Keratinocyte (primary cell): Measurements from ENCODE around the gene ZP1. TPM values are rescaled to one million over a fixed set of nuclear protein-coding genes. Genes with fewer than 3 reads are reported as not detected.

Experiments used
- DNase-seq: peaks from one replicate; pipeline ENCODE4 v3.0.0-alpha.2; 2011; ENCODE audit warnings: low read depth, missing footprints, low spot score
- FAIRE-seq: peaks from 2 replicates; lab custom pipeline; 2011; peaks lifted over from hg19 to GRCh38; lab: Jason Lieb, UNC
- H2AFZ ChIP-seq: 2 replicates; pipeline ENCODE4 v1.6.0; 2012; ENCODE audit warnings: low read length, control low read depth, inconsistent platforms; ENCODE audit not compliant: control insufficient read depth
- H3K27ac ChIP-seq: 2 replicates; pipeline ENCODE4 v1.5.1; 2011; ENCODE audit warnings: low read length; ENCODE audit not compliant: control insufficient read depth, insufficient read depth
- H3K27me3 ChIP-seq: 3 replicates; pipeline ENCODE4 v1.6.0; 2011; ENCODE audit warnings: low read length; ENCODE audit not compliant: control insufficient read depth, insufficient read depth; ENCODE audit errors: extremely low read depth
- H3K36me3 ChIP-seq, 2 experiments: 2 replicates in 1 of 2; 3 replicates in 1 of 2; pipeline ENCODE4 v1.5.1; 2011; ENCODE audit warnings: low read length in 2 of 2, mild to moderate bottlenecking in 1 of 2; ENCODE audit not compliant: control insufficient read depth in 2 of 2, insufficient read depth in 2 of 2; ENCODE audit errors: extremely low read depth in 1 of 2
- H3K4me1 ChIP-seq: 3 replicates; pipeline ENCODE4 v1.5.1; 2011; ENCODE audit warnings: low read length; ENCODE audit not compliant: control insufficient read depth, insufficient read depth; ENCODE audit errors: extremely low read depth
- H3K4me2 ChIP-seq: 3 replicates; pipeline ENCODE4 v1.6.0; 2011; ENCODE audit warnings: low read depth, low read length; ENCODE audit not compliant: control insufficient read depth, insufficient read depth; ENCODE audit errors: extremely low read depth
- H3K4me3 ChIP-seq, 3 experiments: fragments of 200-600 bp in 1 of 3; sonication (generic) in 1 of 3; 2 replicates in 2 of 3; 3 replicates in 1 of 3; pipeline ENCODE4 v1.5.1; 2011 to 2016; ENCODE audit warnings: low read length in 3 of 3, mild to moderate bottlenecking in 3 of 3, control low read depth in 2 of 3, inconsistent platforms in 1 of 3, low read depth in 1 of 3, mixed read lengths in 1 of 3, mixed run types in 1 of 3, moderate library complexity in 1 of 3; ENCODE audit not compliant: control insufficient read depth in 2 of 3, insufficient read depth in 2 of 3; ENCODE audit errors: extremely low read depth in 1 of 3
- H3K79me2 ChIP-seq: 2 replicates; pipeline ENCODE4 v1.6.0; 2012; ENCODE audit warnings: low read length; ENCODE audit not compliant: control insufficient read depth, insufficient read depth
- H3K9ac ChIP-seq: 3 replicates; pipeline ENCODE4 v1.6.0; 2011; ENCODE audit warnings: low read length; ENCODE audit not compliant: control insufficient read depth, insufficient read depth; ENCODE audit errors: extremely low read depth
- H3K9me1 ChIP-seq: 3 replicates; pipeline ENCODE4 v1.6.0; 2011; ENCODE audit warnings: low read length; ENCODE audit not compliant: control insufficient read depth, insufficient read depth; ENCODE audit errors: extremely low read depth
- H3K9me3 ChIP-seq: 2 replicates; pipeline ENCODE4 v1.5.1; 2012; ENCODE audit warnings: low read depth, low read length; ENCODE audit not compliant: control insufficient read depth
- H4K20me1 ChIP-seq: 3 replicates; pipeline ENCODE4 v1.6.0; 2011; ENCODE audit warnings: low read length; ENCODE audit not compliant: control insufficient read depth, insufficient read depth; ENCODE audit errors: extremely low read depth
- EZH2 ChIP-seq: IDR thresholded peaks from one replicate; pipeline ENCODE4 v1.6.1; 2012; ENCODE audit warnings: inconsistent platforms, mild to moderate bottlenecking, low read length, moderate library complexity
- dilution Hi-C: fragments of 300-500 bp; cut with MboI; formaldehyde crosslinking; loops from one replicate; pipeline ENCODE4 v1.7.0; 2020; ENCODE audit warnings: low sequenced_read_pairs; ENCODE audit not compliant: extremely low pct_ligation_motif_present
- polyA plus RNA-seq, 5 experiments: library from polyadenylated mRNA; depleted of rRNA in 3 of 5; stranded (reverse) in 3 of 5; stranded (forward) in 1 of 5; unstranded in 1 of 5; fragments of >200 nt; gene quantifications; 1 replicate in 1 of 5; 2 replicates in 3 of 5; 3 replicates in 1 of 5; pipeline versions ENCODE4 v1.2.1 to v1.2.3, GENCODE V29; 2011 to 2012; ENCODE audit warnings: missing spikeins in 2 of 5, low read depth in 1 of 5, low replicate concordance in 1 of 5
- TF ChIP-seq, protein P1 (sequence below), 3 experiments: IDR thresholded peaks in 1 of 3; conservative IDR thresholded peaks in 1 of 3; optimal IDR thresholded peaks in 1 of 3; 2 replicates in 2 of 3; 3 replicates in 1 of 3; pipeline versions ENCODE3 to v1.5.1; 2011; ENCODE audit warnings: low read length in 3 of 3, mild to moderate bottlenecking in 3 of 3, moderate library complexity in 2 of 3, control low read depth in 1 of 3, inconsistent platforms in 1 of 3; ENCODE audit not compliant: insufficient read depth in 2 of 3; ENCODE audit errors: extremely low read depth in 1 of 3

ZP1 gene
- polyA plus RNA-seq, 1 donor (not counting 4 experiments of a cell fraction or from before 2014, with no cell fraction given): not detected

DNA sequence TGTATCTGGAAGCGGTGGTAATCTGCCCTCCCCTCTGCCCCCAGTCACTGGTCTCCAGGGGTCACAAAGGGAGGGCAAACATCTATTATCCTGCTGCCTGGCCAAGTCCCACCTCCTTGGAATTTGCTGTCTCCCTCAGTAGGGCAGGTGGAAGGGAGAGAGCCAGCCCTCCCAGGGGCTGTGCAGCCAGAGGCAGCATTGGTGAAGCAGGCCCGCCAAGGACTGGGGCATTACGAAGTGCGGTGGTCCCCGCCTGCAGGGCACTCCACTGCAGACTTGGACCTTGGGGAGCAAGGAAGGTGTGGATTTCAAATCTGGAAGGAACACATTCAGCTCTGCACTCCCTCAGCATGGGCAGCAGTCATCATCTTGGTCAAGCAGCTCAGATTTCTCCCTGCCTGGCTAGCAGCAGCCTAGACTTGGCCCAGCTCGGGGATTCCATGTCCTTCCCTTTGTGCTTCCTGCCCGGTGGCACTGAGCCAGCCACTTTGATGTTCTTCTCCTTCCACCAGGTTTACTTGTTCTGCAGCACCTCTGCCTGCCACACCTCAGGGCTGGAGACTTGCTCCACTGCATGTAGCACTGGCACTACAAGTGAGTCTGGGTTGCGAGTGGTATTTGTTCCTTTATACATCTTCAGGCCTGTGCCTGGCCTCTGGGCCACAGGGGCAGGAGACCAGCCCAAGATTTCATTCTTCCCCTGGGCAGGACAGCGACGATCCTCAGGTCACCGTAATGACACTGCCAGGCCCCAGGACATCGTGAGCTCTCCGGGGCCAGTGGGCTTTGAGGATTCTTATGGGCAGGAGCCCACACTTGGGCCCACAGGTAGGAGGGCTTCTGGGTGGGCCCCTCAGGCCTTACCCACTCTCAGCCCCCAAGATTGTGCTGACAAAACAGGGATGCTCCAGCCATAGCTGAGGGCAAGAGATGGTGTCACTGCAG lies 7.4 kb downstream of the ZP1 start:
- H3K4me2 ChIP-seq: no peak overlapping the region
- H3K79me2 ChIP-seq: no peaks in the 10 kb centered on the region
- H3K4me3 ChIP-seq: no peak overlapping the region
- FAIRE-seq (no peak), DNase-seq (no peak)
- H3K36me3 ChIP-seq: peaks cover 0 to 5% of the 10 kb centered on the region in 2 experiments
- no peaks in the 10 kb centered on the region for H3K9me3 ChIP-seq
- dilution Hi-C loops: no loop called here
- no peak for TF ChIP-seq EZH2
- TF ChIP-seq, protein P1, sequence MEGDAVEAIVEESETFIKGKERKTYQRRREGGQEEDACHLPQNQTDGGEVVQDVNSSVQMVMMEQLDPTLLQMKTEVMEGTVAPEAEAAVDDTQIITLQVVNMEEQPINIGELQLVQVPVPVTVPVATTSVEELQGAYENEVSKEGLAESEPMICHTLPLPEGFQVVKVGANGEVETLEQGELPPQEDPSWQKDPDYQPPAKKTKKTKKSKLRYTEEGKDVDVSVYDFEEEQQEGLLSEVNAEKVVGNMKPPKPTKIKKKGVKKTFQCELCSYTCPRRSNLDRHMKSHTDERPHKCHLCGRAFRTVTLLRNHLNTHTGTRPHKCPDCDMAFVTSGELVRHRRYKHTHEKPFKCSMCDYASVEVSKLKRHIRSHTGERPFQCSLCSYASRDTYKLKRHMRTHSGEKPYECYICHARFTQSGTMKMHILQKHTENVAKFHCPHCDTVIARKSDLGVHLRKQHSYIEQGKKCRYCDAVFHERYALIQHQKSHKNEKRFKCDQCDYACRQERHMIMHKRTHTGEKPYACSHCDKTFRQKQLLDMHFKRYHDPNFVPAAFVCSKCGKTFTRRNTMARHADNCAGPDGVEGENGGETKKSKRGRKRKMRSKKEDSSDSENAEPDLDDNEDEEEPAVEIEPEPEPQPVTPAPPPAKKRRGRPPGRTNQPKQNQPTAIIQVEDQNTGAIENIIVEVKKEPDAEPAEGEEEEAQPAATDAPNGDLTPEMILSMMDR (optimal IDR thresholded peaks at IDR 0.05 in 1 of 3, IDR thresholded peaks at IDR 0.05 in 1 of 3, conservative IDR thresholded peaks at IDR 0.05 in 1 of 3; ENCODE audit: extremely low read depth in 1 of 3, insufficient read depth in 2 of 3, low read length in 3 of 3): no peak
- no peaks in the 10 kb centered on the region for H3K4me1 ChIP-seq
- no peak overlapping the region for H2AFZ ChIP-seq
- H3K9me1 ChIP-seq: no peaks in the 10 kb centered on the region
- H3K9ac ChIP-seq: no peak overlapping the region
- H3K27ac ChIP-seq: no peak overlapping the region
- H3K27me3 ChIP-seq: no peaks in the 10 kb centered on the region
- no peaks in the 10 kb centered on the region for H4K20me1 ChIP-seq

DNA sequence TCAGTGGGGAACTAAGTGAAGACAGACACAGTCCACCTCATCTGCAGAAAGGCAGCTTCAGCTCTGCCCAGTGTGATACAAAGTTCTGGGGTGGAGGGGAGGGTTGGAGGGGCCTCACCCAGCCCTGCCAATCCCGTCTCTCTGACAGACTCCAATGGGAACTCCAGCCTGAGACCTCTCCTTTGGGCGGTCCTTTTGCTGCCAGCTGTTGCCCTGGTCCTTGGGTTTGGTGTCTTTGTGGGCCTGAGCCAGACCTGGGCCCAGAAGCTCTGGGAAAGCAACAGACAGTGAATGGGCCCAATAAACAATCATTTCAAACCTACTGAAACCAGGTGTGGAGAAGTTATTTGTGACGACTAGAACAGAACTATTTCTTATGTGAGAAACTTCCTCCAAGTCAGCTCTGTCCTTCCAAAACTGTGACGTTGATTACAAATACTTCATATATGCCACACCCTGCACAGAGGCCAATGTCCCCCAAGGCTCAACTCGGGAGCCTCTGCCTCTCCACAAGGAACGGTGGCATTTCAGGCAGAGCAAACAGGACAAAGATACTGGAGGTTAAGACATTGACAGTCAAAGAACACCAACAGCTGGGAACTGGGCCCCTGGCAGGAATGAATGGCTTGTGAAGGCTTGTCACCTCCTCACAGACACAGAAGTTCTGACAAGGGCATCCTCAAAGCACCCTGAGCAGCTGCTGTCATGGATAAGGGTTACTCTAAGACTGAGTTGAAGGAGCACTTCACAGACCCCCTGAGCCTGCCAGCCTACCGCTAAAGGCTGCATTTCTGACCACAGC lies 8.2 kb downstream of the ZP1 start:
- Histone ChIP-seq H3K79me2 (no peaks in the 10 kb centered on the region), H3K4me3 (no peak overlapping the region), H3K4me1 (no peaks in the 10 kb centered on the region), H3K9ac (no peak overlapping the region), H2AFZ (no peak overlapping the region), H3K27ac (no peak overlapping the region), H3K9me3 (no peaks in the 10 kb centered on the region), H3K9me1 (no peaks in the 10 kb centered on the region), H4K20me1 (no peaks in the 10 kb centered on the region), H3K27me3 (no peaks in the 10 kb centered on the region), H3K36me3 (peaks cover 3 to 8% of the 10 kb centered on the region in 2 experiments), H3K4me2 (no peak overlapping the region)
- DNase-seq (no peak), FAIRE-seq (no peak)
- dilution Hi-C loops: no loop called here
- TF ChIP-seq, protein P1 (optimal IDR thresholded peaks at IDR 0.05 in 1 of 3, IDR thresholded peaks at IDR 0.05 in 1 of 3, conservative IDR thresholded peaks at IDR 0.05 in 1 of 3; ENCODE audit: extremely low read depth in 1 of 3, insufficient read depth in 2 of 3, low read length in 3 of 3): no peak
- TF ChIP-seq EZH2: no peak
